GM12878 (cell line): ENCODE measurements around the gene RBL2. TPM values are rescaled to one million over a fixed set of nuclear protein-coding genes. Genes with fewer than 3 reads are reported as not detected.

Experiments used
- ATAC-seq: fragments of 200-7000 bp; cut with Tn5 transposase; 3 replicates; pipeline ENCODE4 v1.9.1; 2020; ENCODE audit warnings: mild to moderate bottlenecking, moderate library complexity
- BruUV-seq: library from RNA; stranded (reverse); fragments of 400-500 nt; replicated peaks from 2 replicates; lab custom pipeline; 2021; lab: Mats Ljungman, UMichigan
- CTCF ChIA-PET: fragments of 300-600 bp; sonication (Branson Sonifier 250); formaldehyde crosslinking; extraction: SDS; loops from one replicate; lab custom pipeline; 2021; ENCODE audit warnings: inconsistent platforms; lab: Yijun Ruan, JAX
- POLR2A ChIA-PET: fragments of 350-600 bp; formaldehyde crosslinking; extraction: SDS; loops from one replicate; lab custom pipeline; 2021; ENCODE audit warnings: inconsistent platforms; lab: Charles Lee
- RAD21 ChIA-PET: fragments of 300-600 bp; sonication (Branson Sonifier 250); formaldehyde crosslinking; loops from one replicate; lab custom pipeline; 2023; ENCODE audit warnings: antibody characterized with exemption; ENCODE audit not compliant: unreplicated experiment; lab: Charles Lee
- SMC1A ChIA-PET: fragments of 300-600 bp; sonication (Branson Sonifier 250); formaldehyde crosslinking; loops from one replicate; lab custom pipeline; 2023; ENCODE audit not compliant: unreplicated experiment, uncharacterized antibody; lab: Charles Lee
- DNase-seq: peaks from one replicate; pipeline ENCODE4 v3.0.0-alpha.2; 2011; ENCODE audit warnings: low read depth, low spot score
- FAIRE-seq: peaks from 3 replicates; lab custom pipeline; 2011; peaks lifted over from hg19 to GRCh38; lab: Jason Lieb, UNC
- H2AFZ ChIP-seq: 2 replicates; pipeline ENCODE4 v1.6.0; 2011; ENCODE audit warnings: low read depth, low read length, control low read depth; ENCODE audit not compliant: control insufficient read depth
- H3K27ac ChIP-seq: 2 replicates; pipeline ENCODE4 v1.5.1; 2011; ENCODE audit warnings: control low read depth; ENCODE audit not compliant: control insufficient read depth, insufficient read depth
- H3K27me3 ChIP-seq, 2 experiments: replicated peaks in 1 of 2; 2 replicates each; pipeline versions ENCODE4 v1.6.0 to v1.6.1; 2011; ENCODE audit warnings: low read length in 1 of 2; ENCODE audit not compliant: control insufficient read depth in 2 of 2, insufficient read depth in 2 of 2
- H3K36me3 ChIP-seq, 2 experiments: 2 replicates each; pipeline ENCODE4 v1.5.1; 2011; ENCODE audit warnings: low read length in 1 of 2; ENCODE audit not compliant: control insufficient read depth in 2 of 2, insufficient read depth in 2 of 2
- H3K4me1 ChIP-seq: 2 replicates; pipeline ENCODE4 v1.6.1; 2011; ENCODE audit warnings: mild to moderate bottlenecking, low read length, moderate library complexity, mixed read lengths; ENCODE audit not compliant: control insufficient read depth, insufficient read depth
- H3K4me2 ChIP-seq: 2 replicates; pipeline ENCODE4 v1.6.0; 2011; ENCODE audit warnings: control low read depth; ENCODE audit not compliant: control insufficient read depth, insufficient read depth
- H3K4me3 ChIP-seq: fragments of 200-600 bp; sonication (generic); 2 replicates; pipeline ENCODE4 v1.5.1; 2016
- H3K79me2 ChIP-seq: 2 replicates; pipeline ENCODE4 v1.6.0; 2011; ENCODE audit warnings: low read length; ENCODE audit not compliant: control insufficient read depth, insufficient read depth
- H3K9ac ChIP-seq: 2 replicates; pipeline ENCODE4 v1.8.0; 2011; ENCODE audit warnings: low read length, control low read depth, mixed read lengths; ENCODE audit not compliant: control insufficient read depth, insufficient read depth
- H3K9me3 ChIP-seq: replicated peaks from 3 replicates; pipeline ENCODE4 v1.5.1; 2011; ENCODE audit warnings: mild to moderate bottlenecking, low read length; ENCODE audit not compliant: control insufficient read depth, insufficient read depth
- H4K20me1 ChIP-seq: 2 replicates; pipeline ENCODE4 v1.6.0; 2011; ENCODE audit not compliant: control insufficient read depth, insufficient read depth
- ATF7 ChIP-seq: fragments of 450-650 bp; IDR thresholded peaks from 2 replicates; pipeline ENCODE4 v1.6.1; 2016; ENCODE audit warnings: low read depth, mild to moderate bottlenecking
- CBX5 ChIP-seq: sonication (generic); IDR thresholded peaks from 2 replicates; pipeline ENCODE4 v1.6.1; 2016; ENCODE audit warnings: low read depth, moderate library complexity, mild to moderate bottlenecking, inconsistent platforms
- CHD2 ChIP-seq: IDR thresholded peaks from 2 replicates; pipeline ENCODE4 v1.6.1; 2011; ENCODE audit warnings: low read depth, low read length, improper control_type of control experiment, borderline replicate concordance
- CREM ChIP-seq: IDR thresholded peaks from 2 replicates; pipeline ENCODE4 v1.6.1; 2014; ENCODE audit warnings: antibody characterized with exemption, low read depth
- E2F8 ChIP-seq: fragments of 450-650 bp; IDR thresholded peaks from 2 replicates; pipeline ENCODE4 v1.6.1; 2018; ENCODE audit warnings: mild to moderate bottlenecking, low read depth, moderate library complexity; ENCODE audit not compliant: partially characterized antibody
- FOXM1 ChIP-seq: IDR thresholded peaks from 2 replicates; pipeline ENCODE4 v1.6.1; 2012; ENCODE audit warnings: low read depth, mild to moderate bottlenecking, inconsistent platforms, low read length, moderate library complexity
- IRF4 ChIP-seq: IDR thresholded peaks from 2 replicates; pipeline ENCODE4 v1.6.1; 2011; ENCODE audit warnings: low read depth, low read length
- MXI1 ChIP-seq: fragments of 150-350 bp; IDR thresholded peaks from 2 replicates; pipeline ENCODE4 v1.6.1; 2011; ENCODE audit warnings: low read depth, mild to moderate bottlenecking, inconsistent platforms, low read length, improper control_type of control experiment
- MYB ChIP-seq: fragments of 150-350 bp; IDR thresholded peaks from 2 replicates; pipeline ENCODE4 v1.6.1; 2014; ENCODE audit warnings: mild to moderate bottlenecking, low read depth, low read length, borderline replicate concordance
- MYC ChIP-seq: IDR thresholded peaks from 2 replicates; pipeline ENCODE4 v1.6.1; 2011; ENCODE audit warnings: mild to moderate bottlenecking, low read length, moderate library complexity, inconsistent platforms; ENCODE audit not compliant: insufficient read depth, insufficient replicate concordance, insufficient read length, severe bottlenecking
- POLR2AphosphoS5 ChIP-seq: IDR thresholded peaks from 2 replicates; pipeline ENCODE4 v1.6.1; 2011; ENCODE audit warnings: mild to moderate bottlenecking, low read length, inconsistent platforms
- POU2F2 ChIP-seq: IDR thresholded peaks from 3 replicates; pipeline ENCODE4 v1.6.1; 2011; ENCODE audit warnings: low read depth, mild to moderate bottlenecking, low read length, borderline replicate concordance
- RELA ChIP-seq: fragments of 450-650 bp; IDR thresholded peaks from 2 replicates; pipeline ENCODE4 v1.8.0; 2014; ENCODE audit warnings: borderline replicate concordance; ENCODE audit not compliant: partially characterized antibody
- SIX5 ChIP-seq: IDR thresholded peaks from 2 replicates; pipeline ENCODE4 v1.6.1; 2011; ENCODE audit warnings: mild to moderate bottlenecking, low read depth, low read length, moderate library complexity; ENCODE audit not compliant: severe bottlenecking
- SREBF1 ChIP-seq: IDR thresholded peaks from 2 replicates; pipeline ENCODE4 v1.6.1; 2012; ENCODE audit warnings: mild to moderate bottlenecking, low read length
- ZBTB11 ChIP-seq: fragments of 450-650 bp; formaldehyde crosslinking; IDR thresholded peaks from 2 replicates; pipeline ENCODE4 v1.5.0; 2022; ENCODE audit warnings: mild to moderate bottlenecking, missing genetic modification characterization
- WGBS: methylation state at CpG from one replicate; pipeline ENCODE4 v1.1.6; 2016; ENCODE audit warnings: low lambda C conversion rate; ENCODE audit not compliant: insufficient replicate concordance, insufficient coverage; ENCODE audit errors: missing lambda C conversion rate; 5-methylcytosine and 5-hydroxymethylcytosine counted together
- in situ Hi-C: fragments of 300-500 bp; cut with MboI; formaldehyde crosslinking; loops from 9 replicates; pipeline ENCODE4 v1.14.3; 2018; ENCODE audit warnings: mixed read lengths
- intact Hi-C: fragments of 100-400 bp; cut with micrococcal nuclease; formaldehyde crosslinking; loops from one replicate; pipeline ENCODE4 v1.14.2; 2022; ENCODE audit not compliant: unreplicated experiment
- polyA plus RNA-seq, 11 experiments: library from polyadenylated mRNA; depleted of rRNA in 4 of 11; unstranded in 6 of 11; stranded (reverse) in 5 of 11; fragments of >200 nt; fragmentation: Nextera tagmentation in 4 of 11; fragmentation: Illumina TruSeq in 1 of 11; extraction: Ambion mirVana in 4 of 11; extraction: Trizol in 1 of 11; gene quantifications; 1 replicate in 1 of 11; 2 replicates in 10 of 11; pipeline versions ENCODE4 v1.2.1 to v1.2.3, GENCODE V29; 2011 to 2016; ENCODE audit warnings: inconsistent platforms in 2 of 11, missing spikeins in 2 of 11, low read depth in 1 of 11
- total RNA-seq, 4 experiments: library from RNA; depleted of rRNA in 3 of 4; stranded (reverse); fragments of >200 nt in 3 of 4; fragmentation: Illumina TruSeq in 1 of 4; extraction: Trizol in 1 of 4; gene quantifications; 2 replicates each; pipeline versions ENCODE4 v1.2.1 to v1.2.3, GENCODE V29; 2013 to 2021

Gene RBL2
- total and polyA plus RNA-seq, 10 of the 15 experiments (the other 5 are each of a cell fraction or from before 2014, with no cell fraction given), result 10.0 to 107 (median 39.0) TPM

- TF ChIP-seq CHD2, result peak; percentile 71; the same call in 1 of the 2 replicates
- TF ChIP-seq SIX5, result no peak
- peak; percentile 87 for TF ChIP-seq ATF7
- TF ChIP-seq IRF4, result no peak
- TF ChIP-seq MYC, result no peak
- TF ChIP-seq MYB, result no peak
- TF ChIP-seq FOXM1, result no peak
- no peak for TF ChIP-seq POU2F2
- no peak for TF ChIP-seq CREM
- peak; percentile 75 for TF ChIP-seq POLR2AphosphoS5
- no peak for TF ChIP-seq RELA
- TF ChIP-seq MXI1, result peak; percentile 82
These were observed 906 bp downstream of the RBL2 start (continued) for GRCh38 chr16:53435066-53435688.

- in situ Hi-C loops, result loop anchor here (10.0 kb wide), 1 partner anchor 375 kb away; no protein-coding TSS in a partner anchor
- ChIA-PET POLR2A (no interaction called here), CTCF (no interaction called here)
These were observed 5.9 kb downstream of the RBL2 start for GRCh38 chr16:53440125-53440524.

More at GRCh38 chr16:53440125-53440524, 5.9 kb downstream of the RBL2 start:
- no peak overlapping the region for H3K27ac ChIP-seq
- H3K9ac ChIP-seq, result no peak overlapping the region
- no peaks in the 10 kb centered on the region for H3K9me3 ChIP-seq
- H3K4me1 ChIP-seq, result no peaks in the 10 kb centered on the region
- SMC1A ChIA-PET, result interaction anchor here (2.7 kb wide), 1 partner anchor 17 kb away, joined by 11 read pairs; no protein-coding TSS in a partner anchor
- no peak for ATAC-seq
- no peak overlapping the region for H2AFZ ChIP-seq
- 88% methylated on average over 5 of the region's 5 CpGs for WGBS
- no peaks in the 10 kb centered on the region for H4K20me1 ChIP-seq
- TF ChIP-seq CBX5 (no peak), E2F8 (no peak), SREBF1 (no peak), ZBTB11 (no peak)
- RAD21 ChIA-PET, result no interaction called here
- no peak for FAIRE-seq
- no TSS peak for BruUV-seq
- no peaks in the 10 kb centered on the region for H3K27me3 ChIP-seq
- intact Hi-C loops, result no loop called here
- DNase-seq, result no peak
- peaks cover 0 to 5% of the 10 kb centered on the region in 2 experiments; a peak in 2 of 4 replicates for H3K36me3 ChIP-seq
- H3K4me3 ChIP-seq, result no peak overlapping the region
- H3K79me2 ChIP-seq, result peaks cover 27% of the 10 kb centered on the region
- H3K4me2 ChIP-seq, result no peak overlapping the region
